Measurements from ENCODE around the gene NTM. TPM values are rescaled to one million over a fixed set of nuclear protein-coding genes. Genes with fewer than 3 reads are reported as not detected.

NTM gene
- polyA plus RNA-seq, 4 donors, result 0.94 to 3.1 (median 1.4) TPM; not detected in 1

DNA sequence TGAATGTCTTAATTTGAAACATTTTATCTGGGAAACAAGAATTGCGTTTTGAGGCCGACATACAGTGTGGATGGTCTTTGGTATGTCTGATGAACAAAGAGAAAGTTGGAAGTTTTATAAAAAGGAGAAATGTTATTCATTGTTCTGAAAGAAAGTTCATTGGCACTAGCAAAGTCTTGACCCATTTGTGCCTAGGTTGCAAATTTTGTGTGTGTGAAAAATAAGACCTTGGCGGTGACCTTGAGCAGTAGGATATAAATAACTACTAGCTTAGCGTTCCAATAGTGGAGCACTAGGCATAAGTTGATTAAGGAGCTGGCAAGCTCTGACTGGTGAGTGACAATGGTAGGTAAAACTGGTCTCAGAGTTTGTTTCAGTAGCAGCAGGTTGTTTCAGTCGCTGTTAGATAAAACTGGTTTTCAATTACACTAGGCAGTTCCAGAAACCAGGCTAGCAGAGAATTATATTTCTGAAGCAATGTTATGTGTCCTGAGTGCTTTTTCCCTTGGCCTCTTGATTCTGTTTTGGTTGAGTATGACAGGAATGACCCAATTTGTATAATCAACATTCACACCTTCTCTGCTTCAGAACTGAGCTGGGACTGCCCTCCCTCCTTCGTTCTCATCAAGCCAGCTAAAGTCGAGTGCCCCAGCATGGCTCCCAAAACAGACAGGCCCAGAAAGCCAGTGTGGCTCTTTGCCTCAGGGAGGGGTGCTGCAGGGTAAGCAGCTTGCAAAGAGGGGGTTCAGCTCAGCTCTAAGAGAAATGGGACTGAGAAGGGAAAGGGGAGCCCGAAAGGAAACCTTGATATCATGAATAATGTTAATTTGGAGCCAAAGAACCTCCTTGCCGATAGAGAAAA lies 85.7 kb downstream of the NTM start:
- no peak for DNase-seq
- Histone ChIP-seq H3K4me1 (ENCODE audit: control insufficient read depth in 3 of 3, insufficient read depth in 2 of 3, low read depth in 1 of 3, low read length in 2 of 3) (no peaks in the 10 kb centered on the region), H3K27ac (ENCODE audit: low read depth in 1 of 3, low read length in 2 of 3) (no peak overlapping the region), H3K36me3 (ENCODE audit: control insufficient read depth in 3 of 3, insufficient read depth in 2 of 3, low read depth in 1 of 3, low read length in 3 of 3) (no peaks in the 10 kb centered on the region), H3K9me3 (ENCODE audit: control insufficient read depth in 2 of 2, insufficient read depth in 1 of 2, low read depth in 1 of 2, low read length in 1 of 2) (no peaks in the 10 kb centered on the region), H3K27me3 (ENCODE audit: control insufficient read depth in 3 of 3, insufficient read depth in 3 of 3, low read length in 3 of 3) (peaks cover 0 to 2% (median 0%) of the 10 kb centered on the region in 3 donors), H3K4me3 (ENCODE audit: low read depth in 1 of 3, low read length in 3 of 3) (no peak overlapping the region)
- 83 to 87% (median 85%) methylated on average over 9 of the region's 9 CpGs for whole genome bisulfite sequencing, 3 donors
- no peak for FAIRE-seq

DNA sequence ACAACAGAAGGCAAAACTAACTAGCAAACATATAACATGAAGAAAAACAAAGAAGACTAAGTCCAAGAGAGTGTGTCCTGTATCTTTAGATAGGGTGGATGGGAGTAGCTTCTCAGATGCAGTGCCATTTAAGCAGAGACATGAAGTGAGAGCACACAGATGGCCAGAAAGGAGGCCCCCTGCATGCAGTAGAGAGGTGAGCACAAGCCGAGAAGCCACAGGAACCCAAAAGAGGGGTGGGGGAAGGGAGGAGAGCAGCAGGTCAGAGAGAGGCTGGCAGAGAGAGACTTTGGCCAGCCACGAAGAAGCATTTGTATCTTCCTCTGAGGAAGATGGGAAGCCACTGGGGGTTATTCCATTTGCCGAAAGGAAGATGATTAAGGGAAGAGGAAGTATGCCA lies 86.7 kb downstream of the NTM start:
- Histone ChIP-seq H3K4me3 (ENCODE audit: low read depth in 1 of 3, low read length in 3 of 3) (no peak overlapping the region), H3K27ac (ENCODE audit: low read depth in 1 of 3, low read length in 2 of 3) (no peak overlapping the region), H3K36me3 (ENCODE audit: control insufficient read depth in 3 of 3, insufficient read depth in 2 of 3, low read depth in 1 of 3, low read length in 3 of 3) (no peaks in the 10 kb centered on the region), H3K9me3 (ENCODE audit: control insufficient read depth in 2 of 2, insufficient read depth in 1 of 2, low read depth in 1 of 2, low read length in 1 of 2) (no peaks in the 10 kb centered on the region), H3K27me3 (ENCODE audit: control insufficient read depth in 3 of 3, insufficient read depth in 3 of 3, low read length in 3 of 3) (no peaks in the 10 kb centered on the region), H3K4me1 (ENCODE audit: control insufficient read depth in 3 of 3, insufficient read depth in 2 of 3, low read depth in 1 of 3, low read length in 2 of 3) (no peaks in the 10 kb centered on the region)
- no peak for FAIRE-seq
- DNase-seq, result no peak
- WGBS, 3 donors, result 61 to 84% (median 73%) methylated on average over 3 of the region's 3 CpGs

DNA sequence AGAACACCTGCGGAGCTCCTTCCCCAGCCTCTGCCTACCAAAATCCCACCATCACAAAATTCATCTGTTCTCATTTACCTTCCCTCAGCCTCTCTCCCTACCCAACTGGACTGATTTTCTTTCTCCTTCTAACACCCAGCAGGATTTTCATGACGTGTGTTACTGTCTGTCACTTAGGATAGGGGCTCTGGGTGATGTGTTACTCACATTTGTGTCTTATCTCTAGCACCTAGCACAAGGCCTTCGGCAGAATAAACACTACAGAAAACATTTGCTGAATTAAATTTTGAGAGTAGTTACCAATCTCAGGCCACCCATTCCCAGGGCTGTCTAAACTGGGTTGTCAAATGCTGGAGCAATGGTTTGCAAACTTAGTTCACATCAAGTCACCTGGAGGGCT lies 88.0 kb downstream of the NTM start:
- Histone ChIP-seq H3K4me3 (ENCODE audit: low read depth in 1 of 3, low read length in 3 of 3) (no peak overlapping the region), H3K36me3 (ENCODE audit: control insufficient read depth in 3 of 3, insufficient read depth in 2 of 3, low read depth in 1 of 3, low read length in 3 of 3) (no peaks in the 10 kb centered on the region), H3K27me3 (ENCODE audit: control insufficient read depth in 3 of 3, insufficient read depth in 3 of 3, low read length in 3 of 3) (no peaks in the 10 kb centered on the region), H3K4me1 (ENCODE audit: control insufficient read depth in 3 of 3, insufficient read depth in 2 of 3, low read depth in 1 of 3, low read length in 2 of 3) (no peaks in the 10 kb centered on the region), H3K9me3 (ENCODE audit: control insufficient read depth in 2 of 2, insufficient read depth in 1 of 2, low read depth in 1 of 2, low read length in 1 of 2) (no peaks in the 10 kb centered on the region), H3K27ac (ENCODE audit: low read depth in 1 of 3, low read length in 2 of 3) (no peak overlapping the region)
- no peak for DNase-seq
- WGBS, 3 donors, result 61 to 76% (median 64%) methylated on average over 3 of the region's 3 CpGs
- FAIRE-seq, result no peak

DNA sequence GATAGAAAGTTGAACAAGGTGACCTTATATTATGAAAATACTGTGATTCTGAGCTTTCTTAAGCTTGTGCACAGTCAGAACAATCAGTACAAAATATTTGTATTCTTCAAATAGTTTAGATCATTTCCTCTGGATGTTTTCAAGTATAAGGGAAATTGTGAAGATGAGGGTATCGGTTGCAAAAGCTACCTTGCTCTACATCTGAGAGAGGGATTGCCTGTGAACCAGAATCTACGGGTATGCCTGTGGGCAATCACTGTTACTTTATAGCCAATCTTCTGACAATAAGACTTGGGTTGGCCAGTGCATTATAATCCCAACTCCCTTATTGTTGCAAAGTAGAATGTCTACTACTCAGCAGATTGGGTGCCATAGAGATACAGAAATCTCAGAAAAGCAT lies 90.5 kb downstream of the NTM start:
- no peak for FAIRE-seq
- no peak for DNase-seq
- 90 to 94% (median 91%) methylated on average over 2 of the region's 2 CpGs for WGBS, 3 donors

DNA sequence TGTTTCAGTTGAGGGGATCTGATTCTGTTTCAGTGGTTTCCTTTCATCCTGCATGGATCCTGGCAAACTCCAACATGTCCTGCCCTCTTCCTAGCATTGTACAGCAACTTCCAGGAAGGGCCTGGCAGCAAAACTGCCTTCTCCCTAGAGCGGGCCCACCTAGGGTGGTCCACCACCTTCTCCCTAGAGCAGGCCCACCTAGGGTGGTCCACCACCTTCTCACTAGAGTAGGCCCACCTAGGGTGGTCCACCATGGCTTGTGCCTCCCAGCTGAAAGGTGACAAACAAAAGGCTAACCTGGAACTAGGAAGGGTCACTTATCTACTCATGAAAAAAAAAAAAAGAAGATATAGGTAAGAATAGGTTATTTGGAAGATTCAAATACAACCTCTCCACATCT lies 92.2 kb downstream of the NTM start:
- no peaks in the 10 kb centered on the region for H3K36me3 ChIP-seq (ENCODE audit: control insufficient read depth in 3 of 3, insufficient read depth in 2 of 3, low read depth in 1 of 3, low read length in 3 of 3)
- no peak for FAIRE-seq
- WGBS, 3 donors, result 71 to 94% (median 94%) methylated on average over 1 of the region's 1 CpG

More for the DNA sequence above, 90.5 kb downstream of the NTM start:
- Histone ChIP-seq H3K36me3 (ENCODE audit: control insufficient read depth in 3 of 3, insufficient read depth in 2 of 3, low read depth in 1 of 3, low read length in 3 of 3) (no peaks in the 10 kb centered on the region), H3K27ac (ENCODE audit: low read depth in 1 of 3, low read length in 2 of 3) (no peak overlapping the region), H3K4me1 (ENCODE audit: control insufficient read depth in 3 of 3, insufficient read depth in 2 of 3, low read depth in 1 of 3, low read length in 2 of 3) (no peaks in the 10 kb centered on the region), H3K4me3 (ENCODE audit: low read depth in 1 of 3, low read length in 3 of 3) (no peak overlapping the region), H3K9me3 (ENCODE audit: control insufficient read depth in 2 of 2, insufficient read depth in 1 of 2, low read depth in 1 of 2, low read length in 1 of 2) (no peaks in the 10 kb centered on the region), H3K27me3 (ENCODE audit: control insufficient read depth in 3 of 3, insufficient read depth in 3 of 3, low read length in 3 of 3) (peaks cover 0 to 10% (median 5%) of the 10 kb centered on the region in 3 donors)

DNA sequence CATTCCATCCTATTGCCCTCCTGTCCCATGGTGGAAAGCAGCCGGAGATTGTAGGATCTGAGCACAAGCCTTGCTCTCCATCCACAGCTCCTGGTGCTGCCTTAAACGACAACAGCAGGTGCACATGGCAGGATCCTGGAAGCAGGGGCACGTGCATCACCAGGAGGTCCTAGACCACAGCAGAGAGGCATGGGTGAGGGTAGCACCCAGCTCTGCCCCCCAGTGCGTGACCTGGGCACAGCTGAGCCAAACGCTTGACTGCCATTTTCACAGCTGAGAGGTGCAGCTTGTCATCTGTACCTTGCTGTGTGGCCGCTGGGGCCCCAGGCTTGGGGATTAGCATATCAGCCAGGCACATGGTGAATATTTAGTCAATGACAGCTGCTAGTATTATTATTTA lies 92.7 kb downstream of the NTM start:
- no peak overlapping the region for H3K4me3 ChIP-seq (ENCODE audit: low read depth in 1 of 3, low read length in 3 of 3)
- no peaks in the 10 kb centered on the region for H3K4me1 ChIP-seq (ENCODE audit: control insufficient read depth in 3 of 3, insufficient read depth in 2 of 3, low read depth in 1 of 3, low read length in 2 of 3)
- peaks cover 0 to 10% (median 6%) of the 10 kb centered on the region in 3 donors for H3K27me3 ChIP-seq (ENCODE audit: control insufficient read depth in 3 of 3, insufficient read depth in 3 of 3, low read length in 3 of 3)
- H3K9me3 ChIP-seq (ENCODE audit: control insufficient read depth in 2 of 2, insufficient read depth in 1 of 2, low read depth in 1 of 2, low read length in 1 of 2), result no peaks in the 10 kb centered on the region
- DNase-seq, result no peak
- H3K27ac ChIP-seq (ENCODE audit: low read depth in 1 of 3, low read length in 2 of 3), result no peak overlapping the region
- FAIRE-seq, result no peak
- H3K36me3 ChIP-seq (ENCODE audit: control insufficient read depth in 3 of 3, insufficient read depth in 2 of 3, low read depth in 1 of 3, low read length in 3 of 3), result no peaks in the 10 kb centered on the region
- WGBS, 3 donors, result 79 to 94% (median 88%) methylated on average over 6 of the region's 6 CpGs

More for the DNA sequence above, 92.2 kb downstream of the NTM start:
- peaks cover 0 to 10% (median 6%) of the 10 kb centered on the region in 3 donors for H3K27me3 ChIP-seq (ENCODE audit: control insufficient read depth in 3 of 3, insufficient read depth in 3 of 3, low read length in 3 of 3)
- no peak overlapping the region for H3K4me3 ChIP-seq (ENCODE audit: low read depth in 1 of 3, low read length in 3 of 3)
- H3K4me1 ChIP-seq (ENCODE audit: control insufficient read depth in 3 of 3, insufficient read depth in 2 of 3, low read depth in 1 of 3, low read length in 2 of 3), result no peaks in the 10 kb centered on the region
- DNase-seq, result no peak
- no peak overlapping the region for H3K27ac ChIP-seq (ENCODE audit: low read depth in 1 of 3, low read length in 2 of 3)
- no peaks in the 10 kb centered on the region for H3K9me3 ChIP-seq (ENCODE audit: control insufficient read depth in 2 of 2, insufficient read depth in 1 of 2, low read depth in 1 of 2, low read length in 1 of 2)

DNA sequence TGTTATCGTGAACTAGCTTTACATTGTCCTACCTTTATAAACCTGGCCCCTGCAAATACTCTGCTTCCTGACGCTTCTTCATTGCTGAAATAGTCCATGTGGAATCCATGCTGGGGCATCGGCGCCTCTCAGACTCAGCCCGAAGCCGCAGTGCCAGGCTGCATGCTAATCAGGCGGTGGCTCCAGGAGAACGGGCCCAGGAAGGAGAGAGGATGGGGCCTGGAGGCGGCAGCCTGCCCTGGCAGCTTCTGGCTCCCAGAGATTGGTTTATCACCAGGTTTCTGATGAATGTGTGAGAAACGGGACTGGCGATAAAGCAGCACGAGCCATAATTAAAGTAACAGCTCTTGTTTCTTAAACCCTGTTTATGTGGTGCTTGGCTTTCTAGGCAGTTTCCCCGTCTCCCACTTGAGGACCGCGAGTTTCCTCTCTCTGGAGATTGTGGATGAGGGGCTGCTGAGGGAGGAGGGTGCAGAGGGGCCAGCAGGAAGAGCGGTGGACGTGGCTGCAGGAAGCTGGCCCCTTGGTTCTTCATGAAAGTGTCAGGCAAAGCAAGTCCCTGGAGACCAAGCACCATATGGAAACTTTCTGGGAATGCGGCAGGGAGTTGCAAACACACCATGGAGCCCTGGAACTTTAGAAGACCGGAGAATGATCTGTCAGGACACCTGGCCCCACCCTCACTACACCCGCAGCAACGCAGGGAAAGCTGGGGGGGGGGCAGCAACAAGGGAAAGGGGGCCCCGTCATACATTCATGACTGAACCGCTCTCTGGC lies 93.4 kb downstream of the NTM start:
- Histone ChIP-seq H3K27me3 (ENCODE audit: control insufficient read depth in 3 of 3, insufficient read depth in 3 of 3, low read length in 3 of 3) (peaks cover 0 to 10% (median 6%) of the 10 kb centered on the region in 3 donors), H3K4me1 (ENCODE audit: control insufficient read depth in 3 of 3, insufficient read depth in 2 of 3, low read depth in 1 of 3, low read length in 2 of 3) (no peaks in the 10 kb centered on the region), H3K36me3 (ENCODE audit: control insufficient read depth in 3 of 3, insufficient read depth in 2 of 3, low read depth in 1 of 3, low read length in 3 of 3) (no peaks in the 10 kb centered on the region), H3K9me3 (ENCODE audit: control insufficient read depth in 2 of 2, insufficient read depth in 1 of 2, low read depth in 1 of 2, low read length in 1 of 2) (no peaks in the 10 kb centered on the region), H3K27ac (ENCODE audit: low read depth in 1 of 3, low read length in 2 of 3) (no peak overlapping the region), H3K4me3 (ENCODE audit: low read depth in 1 of 3, low read length in 3 of 3) (no peak overlapping the region)
- FAIRE-seq (no peak), DNase-seq (no peak)
- 43 to 77% (median 60%) methylated on average over 23 of the region's 23 CpGs for WGBS, 3 donors

DNA sequence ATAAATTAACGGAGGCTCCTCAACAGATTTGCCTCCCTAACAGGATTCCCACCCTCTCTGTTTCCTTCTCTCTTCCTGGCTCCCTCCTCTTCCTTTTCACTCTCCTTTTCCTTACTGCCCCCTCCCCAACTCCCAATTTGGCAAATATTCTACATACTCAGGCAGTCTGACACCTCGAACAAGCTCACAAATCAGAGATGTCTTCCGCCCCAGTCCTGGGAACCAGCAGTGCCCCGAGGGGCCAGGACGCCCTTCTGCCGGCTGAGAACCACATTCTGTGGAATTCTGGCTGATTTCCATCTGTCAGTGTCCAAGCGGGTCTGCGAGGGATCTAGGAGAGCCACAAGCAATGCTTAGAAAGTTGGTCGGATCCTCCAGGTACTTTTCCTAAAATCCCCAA lies 94.0 kb downstream of the NTM start:
- FAIRE-seq, result no peak
- H3K9me3 ChIP-seq (ENCODE audit: control insufficient read depth in 2 of 2, insufficient read depth in 1 of 2, low read depth in 1 of 2, low read length in 1 of 2), result no peaks in the 10 kb centered on the region
- DNase-seq, result no peak
- H3K4me1 ChIP-seq (ENCODE audit: control insufficient read depth in 3 of 3, insufficient read depth in 2 of 3, low read depth in 1 of 3, low read length in 2 of 3), result no peaks in the 10 kb centered on the region
- H3K27ac ChIP-seq (ENCODE audit: low read depth in 1 of 3, low read length in 2 of 3), result no peak overlapping the region
- H3K36me3 ChIP-seq (ENCODE audit: control insufficient read depth in 3 of 3, insufficient read depth in 2 of 3, low read depth in 1 of 3, low read length in 3 of 3), result no peaks in the 10 kb centered on the region
- H3K27me3 ChIP-seq (ENCODE audit: control insufficient read depth in 3 of 3, insufficient read depth in 3 of 3, low read length in 3 of 3), result peaks cover 0 to 10% (median 6%) of the 10 kb centered on the region in 3 donors
- no peak overlapping the region for H3K4me3 ChIP-seq (ENCODE audit: low read depth in 1 of 3, low read length in 3 of 3)
- WGBS, 3 donors, result 42 to 79% (median 68%) methylated on average over 9 of the region's 9 CpGs

Measured in small intestine (tissue), 7 donors.